NCI-H146 (cell line): ENCODE measurements around the gene C1orf198.

ENCODE experiments used
- DNase-seq: peaks from one replicate; lab custom pipeline; 2025; lab: John Stamatoyannopoulos, UW

The C1orf198 gene

GRCh38 chr1:230867903-230868735 is at the start of gene C1orf198:
C1orf198 (minus strand) TSS chr1:230868521; CDS start chr1:230868512, 9 bp downstream.
- DNase-seq, result peak; percentile 86

GRCh38 chr1:230917284-230918135 is 49.2 kb upstream of the C1orf198 start:
- DNase-seq, result peak; percentile 80

GRCh38 chr1:230916587-230917283 is 48.4 kb upstream of the C1orf198 start:
- no peak for DNase-seq

- DNase-seq, result no peak
Observed at GRCh38 chr1:230915078-230915477, 46.8 kb upstream of the C1orf198 start.

GRCh38 chr1:230913496-230913895 is 45.2 kb upstream of the C1orf198 start:
- no peak for DNase-seq

- no peak for DNase-seq
Observed at GRCh38 chr1:230910755-230911117, 42.4 kb upstream of the C1orf198 start.

- no peak for DNase-seq
Observed at GRCh38 chr1:230909974-230910754, 41.8 kb upstream of the C1orf198 start.

GRCh38 chr1:230907472-230908205 is 39.3 kb upstream of the C1orf198 start:
- no peak for DNase-seq

- no peak for DNase-seq
Observed at GRCh38 chr1:230906226-230906625, 37.9 kb upstream of the C1orf198 start.

- no peak for DNase-seq
Observed at GRCh38 chr1:230905733-230906132, 37.4 kb upstream of the C1orf198 start.

GRCh38 chr1:230902349-230902923 is 34.1 kb upstream of the C1orf198 start:
- DNase-seq, result no peak

GRCh38 chr1:230901671-230902070 is 33.4 kb upstream of the C1orf198 start:
- no peak for DNase-seq

- no peak for DNase-seq
Observed at GRCh38 chr1:230900984-230901383, 32.7 kb upstream of the C1orf198 start.

GRCh38 chr1:230899841-230900251 is 31.5 kb upstream of the C1orf198 start:
- no peak for DNase-seq

GRCh38 chr1:230898748-230899147 is 30.4 kb upstream of the C1orf198 start:
- no peak for DNase-seq

GRCh38 chr1:230898144-230898543 is 29.8 kb upstream of the C1orf198 start:
- DNase-seq, result no peak

GRCh38 chr1:230896779-230897178 is 28.5 kb upstream of the C1orf198 start:
- no peak for DNase-seq

- no peak for DNase-seq
Observed at GRCh38 chr1:230895452-230895851, 27.1 kb upstream of the C1orf198 start.

GRCh38 chr1:230894664-230895063 is 26.3 kb upstream of the C1orf198 start:
- DNase-seq, result no peak

GRCh38 chr1:230894032-230894431 is 25.7 kb upstream of the C1orf198 start:
- DNase-seq, result no peak
